IPS-18c (cell line): Measurements from ENCODE around the gene COL12A1.

Experiments used
- H3K4me3 ChIP-seq: 2 replicates; pipeline ENCODE4 v1.7.0; 2013; ENCODE audit warnings: low read depth, mild to moderate bottlenecking, low read length, moderate library complexity; ENCODE audit not compliant: insufficient read depth
- H3K9me3 ChIP-seq: one replicate; pipeline ENCODE4 v1.6.1; 2013; ENCODE audit warnings: mild to moderate bottlenecking, low read length, moderate library complexity; ENCODE audit not compliant: control insufficient read depth, insufficient read depth

Gene COL12A1

DNA sequence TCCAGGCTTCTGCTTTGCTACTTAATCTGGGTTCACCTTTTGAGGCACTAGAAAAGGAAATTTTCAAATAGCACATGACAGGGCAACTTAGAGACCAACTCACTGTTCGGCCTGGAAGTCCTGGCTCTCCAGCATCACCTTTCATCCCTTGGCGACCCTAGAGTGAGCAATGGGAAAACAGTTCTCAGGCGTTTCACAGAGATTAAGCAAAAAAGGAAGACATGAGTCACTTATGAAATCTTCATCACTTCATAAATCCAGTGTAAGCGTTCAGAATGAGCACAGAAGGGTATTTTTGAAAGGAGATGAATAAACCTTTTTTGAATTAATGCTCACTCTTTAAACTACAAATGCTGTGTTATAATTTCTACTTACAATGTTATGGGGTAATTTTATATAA is 104.0 kb downstream of the COL12A1 start:
- no peak overlapping the region for H3K4me3 ChIP-seq
- H3K9me3 ChIP-seq: no peaks in the 10 kb centered on the region

DNA sequence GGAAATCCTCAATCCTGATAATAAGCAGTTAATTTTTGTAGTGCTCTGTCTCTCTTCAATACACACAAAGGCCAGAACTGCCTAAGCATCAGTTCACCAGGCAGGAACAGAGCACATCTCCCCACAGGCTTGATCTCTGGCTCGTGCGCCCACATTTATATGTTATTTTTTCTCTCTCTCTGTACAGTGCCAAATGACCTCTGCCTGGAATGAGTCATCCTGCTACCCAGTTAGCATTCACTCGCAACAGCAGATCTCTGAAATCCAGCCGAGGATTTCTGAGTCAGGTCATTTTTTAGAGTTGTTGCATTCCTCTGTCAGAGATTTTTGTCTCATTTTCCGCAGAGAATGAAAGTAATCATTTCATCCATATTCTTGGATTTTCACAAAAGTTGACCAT is 107.1 kb downstream of the COL12A1 start:
- no peak overlapping the region for H3K4me3 ChIP-seq
- H3K9me3 ChIP-seq: no peaks in the 10 kb centered on the region

DNA sequence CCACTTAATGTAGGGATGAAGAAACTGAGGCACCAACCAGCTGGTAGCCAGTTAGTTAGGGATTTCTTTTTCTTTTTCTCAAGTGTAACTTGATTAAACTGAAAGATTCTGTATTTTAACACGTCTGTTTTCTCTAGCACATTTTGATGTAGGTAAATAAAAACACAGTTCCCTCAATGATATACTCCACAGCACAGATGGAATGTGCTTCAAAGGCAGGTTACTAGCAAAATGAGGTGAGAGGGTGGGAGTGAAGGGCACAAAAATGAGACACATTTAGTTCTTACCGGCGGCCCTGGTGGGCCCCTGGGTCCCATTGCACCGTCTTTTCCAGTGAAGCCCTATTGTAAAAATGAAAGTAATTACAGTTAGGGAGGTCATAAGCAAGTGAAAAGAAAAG is 108.9 kb downstream of the COL12A1 start:
- Histone ChIP-seq H3K4me3 (no peak overlapping the region), H3K9me3 (no peaks in the 10 kb centered on the region)

DNA sequence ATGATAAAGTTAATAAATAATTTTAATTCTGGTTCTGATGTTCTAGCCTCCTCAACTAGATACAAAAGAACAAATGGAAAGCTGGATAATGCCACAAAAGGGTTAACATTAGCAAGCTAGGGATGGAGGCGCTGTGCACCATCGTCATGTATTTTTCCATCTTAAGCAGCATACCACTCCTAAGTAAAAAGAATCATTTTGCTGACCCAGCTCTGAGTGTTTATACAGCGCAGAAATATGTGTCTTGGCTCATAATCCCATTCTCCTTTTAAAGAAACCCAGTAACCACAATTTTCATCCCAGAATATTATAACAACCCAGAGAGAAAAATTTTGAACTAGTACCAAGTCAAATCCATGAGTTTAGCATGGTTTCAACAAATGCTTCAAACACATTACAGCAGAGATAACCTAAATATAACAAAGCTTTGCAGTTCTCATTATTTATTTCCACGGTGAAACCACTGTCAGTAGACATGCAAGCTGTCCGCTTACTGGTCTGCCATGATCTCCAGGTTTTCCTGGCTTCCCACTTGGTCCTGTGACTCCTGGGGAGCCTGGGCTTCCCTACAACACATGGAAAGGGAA is 111.1 kb downstream of the COL12A1 start:
- H3K4me3 ChIP-seq: no peak overlapping the region
- H3K9me3 ChIP-seq: no peaks in the 10 kb centered on the region

DNA sequence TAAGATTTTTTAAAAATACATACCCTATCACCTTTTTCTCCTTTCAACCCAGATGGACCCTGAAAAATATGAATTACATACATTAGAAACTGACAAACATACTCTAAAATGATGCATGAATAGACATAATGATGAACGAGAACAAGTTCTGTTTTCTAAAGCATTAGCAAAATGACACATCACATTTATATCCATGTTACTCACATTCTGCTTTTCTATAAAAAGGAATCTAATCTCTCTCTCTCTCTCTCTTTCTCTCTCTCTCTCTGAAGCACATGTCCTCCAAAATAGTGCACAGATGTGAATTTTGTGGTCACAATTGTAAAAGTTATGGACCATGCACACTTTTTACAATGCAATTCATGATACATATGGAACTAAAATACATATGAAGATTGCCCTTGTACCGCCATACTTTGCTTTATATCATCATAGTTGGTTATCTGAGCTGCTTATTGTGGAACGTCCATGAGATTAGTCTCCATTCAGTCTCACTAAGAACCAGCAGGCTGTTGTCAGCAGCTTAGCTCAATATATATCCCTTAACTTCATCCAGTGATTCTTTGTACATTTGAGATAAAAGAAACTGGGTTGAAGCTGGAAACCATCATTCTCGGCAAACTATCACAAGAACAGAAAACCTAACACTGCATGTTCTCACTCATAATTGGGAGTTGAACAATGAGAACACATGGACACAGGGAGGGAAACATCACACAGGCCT is 114.2 kb downstream of the COL12A1 start:
- Histone ChIP-seq H3K4me3 (no peak overlapping the region), H3K9me3 (no peaks in the 10 kb centered on the region)

DNA sequence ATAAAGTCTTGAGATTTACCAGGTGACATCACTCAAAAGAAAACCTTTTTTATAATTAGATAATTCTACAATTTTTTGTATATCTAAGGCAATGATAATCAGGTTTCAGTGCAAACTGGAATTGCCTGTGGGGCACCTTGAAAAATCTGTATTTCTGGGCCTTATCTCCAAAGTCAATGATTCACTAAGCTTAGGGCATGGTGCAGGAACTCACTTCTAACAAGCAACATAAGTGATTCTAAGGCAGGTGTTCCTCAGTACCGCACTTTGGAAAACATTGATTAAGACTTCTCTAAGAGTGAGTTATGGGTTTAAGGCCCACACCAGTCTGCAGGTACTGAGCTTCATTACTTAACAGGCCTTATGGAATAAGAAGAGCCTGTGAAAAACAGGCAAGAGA is 115.3 kb downstream of the COL12A1 start:
- Histone ChIP-seq H3K9me3 (no peaks in the 10 kb centered on the region), H3K4me3 (no peak overlapping the region)

DNA sequence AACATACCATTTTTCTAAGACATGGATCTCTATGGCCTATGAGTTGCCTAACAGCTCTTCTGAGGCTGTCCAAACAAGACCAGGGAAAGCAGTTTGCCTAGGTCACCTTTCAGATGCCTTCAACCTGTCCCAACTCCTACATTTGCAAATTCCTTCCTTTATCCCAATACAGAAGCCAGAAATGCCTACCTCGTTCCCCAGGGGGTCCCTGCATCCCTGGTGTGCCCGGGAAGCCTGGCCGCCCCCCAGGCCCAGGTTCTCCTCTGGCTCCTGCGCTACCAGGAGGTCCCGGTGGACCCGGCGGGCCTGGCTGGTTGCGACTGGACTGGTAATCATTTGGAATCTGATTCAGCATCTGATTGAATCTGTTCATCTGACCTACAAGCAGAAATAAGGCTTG is 115.9 kb downstream of the COL12A1 start:
- H3K9me3 ChIP-seq: no peaks in the 10 kb centered on the region
- H3K4me3 ChIP-seq: no peak overlapping the region

DNA sequence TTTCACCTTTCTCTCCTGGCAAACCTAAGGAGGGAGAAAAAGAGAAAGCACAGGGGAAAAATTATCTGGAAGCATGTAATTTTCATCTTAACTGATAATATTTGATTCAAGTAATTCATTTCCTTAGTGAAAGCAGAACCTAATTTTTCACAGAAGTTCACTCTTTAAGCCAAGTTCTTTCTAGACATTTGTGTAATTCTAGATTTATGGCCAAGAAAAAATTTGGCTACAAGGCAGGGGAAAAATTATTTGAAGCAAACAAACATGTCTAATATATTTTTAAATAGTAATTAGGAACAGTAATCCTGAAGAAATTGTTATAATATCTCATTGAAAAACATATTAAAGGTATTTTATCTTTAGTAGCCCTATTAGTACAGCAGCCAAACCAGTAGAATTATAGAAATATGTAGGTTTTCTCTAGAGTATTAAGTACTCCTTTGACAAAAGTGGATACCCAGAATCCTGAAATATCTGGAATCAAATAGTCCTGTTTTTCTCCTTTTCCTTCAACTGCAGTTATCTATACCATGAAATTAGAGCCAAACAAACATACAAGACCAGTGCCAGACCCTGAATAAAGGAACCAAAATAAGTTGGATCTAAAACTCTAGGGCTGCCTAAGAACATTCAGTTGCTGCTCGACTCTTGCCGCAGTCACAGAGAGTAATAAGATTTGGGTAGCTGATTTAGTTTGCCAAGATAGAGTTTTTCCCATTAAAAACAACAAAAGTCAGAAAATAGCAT is 116.5 kb downstream of the COL12A1 start:
- Histone ChIP-seq H3K4me3 (no peak overlapping the region), H3K9me3 (no peaks in the 10 kb centered on the region)

DNA sequence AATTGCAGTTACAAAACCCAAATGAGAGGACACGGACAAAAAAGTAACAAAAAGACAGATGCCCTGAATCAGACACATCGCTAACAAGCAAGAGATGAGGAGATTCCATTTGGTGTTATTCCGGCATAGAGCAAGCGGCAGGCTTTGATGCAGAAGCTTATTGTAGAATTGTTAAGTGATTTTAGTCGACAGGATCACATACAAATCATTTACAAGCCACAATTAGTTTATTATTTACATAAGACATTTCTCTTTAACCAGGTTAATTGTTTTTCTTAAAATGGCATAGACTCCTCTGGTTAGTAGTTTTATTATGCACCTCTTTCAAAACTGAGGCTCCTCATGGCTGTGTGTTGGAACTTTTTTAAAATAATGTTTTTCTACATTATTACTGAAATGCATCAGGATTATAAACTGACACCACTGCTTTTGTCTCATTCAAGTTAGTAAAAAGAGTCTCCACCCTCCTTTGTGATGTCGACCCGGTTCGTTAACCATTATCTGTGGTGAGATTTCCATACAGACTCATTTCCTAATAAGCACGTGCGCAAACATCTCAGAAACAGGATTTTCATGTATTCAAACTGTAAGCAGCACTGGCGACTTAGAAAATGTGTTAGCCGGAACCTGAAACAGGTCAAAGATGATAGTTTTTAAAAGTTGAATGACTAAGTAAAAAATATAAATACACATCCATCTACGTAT is 119.8 kb downstream of the COL12A1 start:
- no peak overlapping the region for H3K4me3 ChIP-seq
- no peaks in the 10 kb centered on the region for H3K9me3 ChIP-seq

DNA sequence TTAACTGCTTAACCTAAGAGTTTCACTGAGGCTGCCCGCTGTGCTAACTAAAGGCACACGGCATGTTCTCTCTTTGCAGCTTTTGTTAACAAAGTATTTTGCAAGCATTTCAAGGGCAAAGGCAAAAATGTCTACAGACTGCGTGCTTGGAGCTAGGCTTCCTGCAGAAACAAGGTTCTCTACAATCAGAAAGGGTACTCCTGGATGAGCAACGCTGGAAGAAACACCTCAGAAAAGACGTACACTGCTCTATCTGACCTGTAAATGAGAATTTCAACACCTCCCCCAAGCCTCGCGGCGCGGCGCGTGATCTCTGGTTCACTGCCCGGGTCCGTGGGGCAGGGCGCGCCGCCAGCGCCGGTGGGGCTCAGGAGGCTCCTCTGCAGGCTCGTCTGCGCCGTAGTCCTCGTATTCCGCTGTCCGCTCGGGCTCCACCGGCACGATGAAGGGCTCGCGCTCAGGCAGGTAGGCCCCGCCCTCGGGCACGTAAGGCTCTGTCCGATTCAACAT is 120.9 kb downstream of the COL12A1 start:
- no peak overlapping the region; the same call in 1 of the 2 replicates for H3K4me3 ChIP-seq
- no peaks in the 10 kb centered on the region for H3K9me3 ChIP-seq

DNA sequence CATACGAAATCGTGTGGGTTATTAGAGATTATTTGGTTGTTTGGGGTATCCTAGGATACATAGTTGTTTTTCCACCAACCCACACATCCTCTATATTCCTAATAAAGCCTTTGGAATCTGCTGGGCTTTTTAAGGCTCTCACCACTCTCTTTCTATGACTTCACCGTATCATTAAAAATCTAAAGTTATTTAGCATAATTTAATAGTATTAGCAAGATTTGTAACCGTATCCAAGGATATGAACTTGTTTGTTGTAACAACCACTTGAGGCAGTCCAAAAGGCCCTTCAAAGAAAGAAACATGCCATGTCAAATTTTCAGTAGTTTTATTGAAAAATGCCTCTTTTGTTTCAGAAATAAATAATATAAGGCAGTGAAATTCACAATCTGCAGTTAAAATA is 121.8 kb downstream of the COL12A1 start:
- Histone ChIP-seq H3K4me3 (no peak overlapping the region), H3K9me3 (no peaks in the 10 kb centered on the region)

DNA sequence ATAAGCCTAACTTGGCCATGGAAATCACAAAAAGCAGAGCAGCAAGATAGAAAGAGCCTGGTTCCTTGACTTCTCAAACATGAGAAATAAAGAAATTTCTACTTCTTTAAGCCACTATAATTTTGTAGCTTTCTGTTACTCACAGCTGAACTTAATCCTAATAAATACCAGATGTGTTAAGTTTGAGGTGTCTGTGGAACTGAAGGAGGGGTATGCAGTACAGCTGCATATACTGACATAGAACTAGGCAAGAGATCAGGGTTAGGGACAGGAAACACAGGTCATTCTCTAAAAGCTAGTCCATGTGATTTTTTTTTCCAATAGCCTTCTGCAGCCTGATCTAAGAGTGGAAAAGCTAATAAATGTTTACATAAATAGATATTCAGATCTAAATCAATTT is 123.9 kb downstream of the COL12A1 start:
- H3K4me3 ChIP-seq: no peak overlapping the region
- H3K9me3 ChIP-seq: no peaks in the 10 kb centered on the region

DNA sequence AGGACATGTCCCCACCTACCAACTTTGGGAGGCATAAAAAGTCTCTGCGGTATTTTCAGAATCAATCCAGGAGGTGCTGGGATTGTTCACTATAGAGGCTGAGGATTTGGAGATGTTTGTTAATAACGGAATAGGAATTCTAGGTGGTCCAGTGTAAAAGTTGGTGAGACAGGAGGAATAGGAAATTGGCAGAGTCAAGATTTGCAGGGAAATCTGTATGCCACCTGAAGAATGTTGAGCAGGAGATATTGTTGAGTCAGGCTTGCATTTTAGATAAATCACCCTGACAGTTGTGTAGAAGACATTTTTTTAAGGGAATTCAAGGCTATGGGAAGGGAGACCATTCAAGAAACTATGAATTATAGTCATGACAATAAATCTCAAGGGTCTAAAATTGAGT is 124.8 kb downstream of the COL12A1 start:
- H3K4me3 ChIP-seq: no peak overlapping the region
- no peaks in the 10 kb centered on the region for H3K9me3 ChIP-seq

DNA sequence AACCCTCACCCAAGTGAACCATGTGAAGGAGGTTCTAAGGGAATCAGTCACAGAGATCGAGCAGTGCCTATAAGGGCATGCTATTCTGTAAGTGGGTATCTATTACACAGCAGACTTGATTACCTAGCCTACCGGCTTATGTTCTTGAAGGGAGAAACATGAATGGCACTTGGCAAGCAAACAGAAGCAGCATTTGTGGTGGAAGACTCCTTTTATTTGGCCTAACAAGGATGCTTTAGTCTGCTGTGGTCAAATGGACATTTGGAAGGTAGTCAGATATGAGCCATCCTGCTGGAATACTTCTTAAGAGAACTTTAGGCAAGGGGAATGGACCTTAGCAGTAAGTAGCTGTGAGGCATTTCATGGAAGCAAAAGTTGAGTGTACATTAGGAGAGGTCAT is 126.3 kb downstream of the COL12A1 start:
- H3K9me3 ChIP-seq: no peaks in the 10 kb centered on the region
- H3K4me3 ChIP-seq: no peak overlapping the region

DNA sequence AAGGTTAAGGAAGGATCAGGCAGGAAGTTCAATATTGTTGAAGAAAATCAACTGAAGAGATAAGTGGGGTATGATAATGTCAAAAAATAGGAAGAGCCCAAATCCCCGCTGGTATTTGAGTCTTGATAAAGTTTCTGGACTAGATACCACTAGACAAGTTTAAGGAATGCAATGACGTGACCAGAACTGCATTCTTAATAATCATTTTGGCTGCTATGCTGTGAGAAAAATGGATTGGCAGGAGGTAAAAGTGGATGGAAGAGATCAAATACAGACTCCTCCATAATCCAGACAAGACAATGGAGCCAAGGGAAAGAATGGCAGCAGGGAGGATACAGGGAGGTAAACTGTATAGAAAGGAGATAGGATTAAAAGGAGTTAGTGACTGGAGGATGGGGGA is 128.2 kb downstream of the COL12A1 start:
- Histone ChIP-seq H3K9me3 (no peaks in the 10 kb centered on the region), H3K4me3 (no peak overlapping the region)

DNA sequence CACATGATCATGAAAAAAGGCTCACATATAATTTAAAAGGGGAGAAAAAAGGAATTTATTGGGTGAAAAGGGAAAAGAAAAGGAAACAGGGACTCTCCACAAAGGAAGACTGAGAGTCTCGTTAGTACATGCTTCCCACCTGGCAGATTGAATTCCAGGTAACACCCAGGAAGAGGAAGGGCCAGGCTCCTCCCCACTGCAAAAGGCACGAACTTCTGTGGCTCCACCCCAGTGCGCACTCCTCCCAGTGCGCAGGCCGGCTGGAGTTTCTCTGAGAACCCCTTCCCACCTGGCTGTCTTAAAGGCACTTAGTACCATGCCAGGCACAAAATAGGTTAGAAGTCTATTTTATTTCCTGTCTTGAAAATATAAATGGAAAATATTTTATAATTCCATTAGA is 129.8 kb downstream of the COL12A1 start:
- no peaks in the 10 kb centered on the region for H3K9me3 ChIP-seq
- H3K4me3 ChIP-seq: no peak overlapping the region

DNA sequence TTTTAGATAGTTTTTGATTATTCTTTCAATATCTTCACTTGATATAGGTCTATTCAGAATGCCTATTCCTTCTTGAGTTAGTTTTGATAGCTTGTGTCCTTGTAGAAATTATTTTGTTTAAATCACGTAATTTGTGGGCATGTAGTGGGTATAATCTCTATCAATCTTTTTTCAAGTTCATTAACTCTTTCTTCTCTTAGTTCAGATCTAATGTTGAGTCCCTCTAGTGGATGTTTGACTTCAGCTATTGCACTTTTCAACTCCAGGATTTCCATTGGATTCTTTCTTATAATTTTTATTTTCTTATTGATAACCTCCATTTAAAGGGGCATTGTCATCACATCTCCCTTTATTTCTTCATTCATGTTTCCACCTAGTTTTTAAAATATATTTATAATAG is 135.6 kb downstream of the COL12A1 start:
- no peaks in the 10 kb centered on the region for H3K9me3 ChIP-seq
- no peak overlapping the region for H3K4me3 ChIP-seq

DNA sequence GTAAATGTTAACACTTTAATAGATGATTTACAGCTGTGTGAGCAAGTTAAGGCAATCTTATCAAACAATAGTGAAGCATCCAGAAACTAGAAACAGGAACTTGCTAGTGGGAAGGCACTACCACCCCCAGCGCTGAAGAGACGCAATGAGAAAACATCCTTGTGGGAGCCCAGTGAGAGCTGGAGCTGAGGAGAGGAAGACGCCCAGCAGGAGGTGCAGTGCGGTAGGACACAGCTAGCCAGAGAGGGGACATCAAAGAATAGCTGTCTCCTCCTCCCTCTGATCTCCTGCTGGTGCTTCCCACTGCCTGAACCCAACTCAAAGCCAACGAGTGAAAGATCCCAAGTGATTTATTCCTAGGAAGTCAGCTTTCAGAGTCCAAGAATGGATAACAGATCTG is 140.3 kb downstream of the COL12A1 start:
- no peak overlapping the region for H3K4me3 ChIP-seq
- H3K9me3 ChIP-seq: no peaks in the 10 kb centered on the region
